Liver (tissue), 9 donors: ENCODE measurements around the gene TMEM43. TPM values are rescaled to one million over a fixed set of nuclear protein-coding genes. Genes with fewer than 3 reads are reported as not detected.

Experiments
- DNase-seq: peaks from one replicate; pipeline ENCODE4 v3.0.0-alpha.2; 2017; ENCODE audit warnings: low spot score
- H3K27ac ChIP-seq, 2 donors: one replicate each; pipeline ENCODE4 v1.7.0; 2013; ENCODE audit warnings: inconsistent platforms in 2 of 2, low read length in 2 of 2, control low read depth in 1 of 2, low read depth in 1 of 2, mild to moderate bottlenecking in 1 of 2
- H3K27me3 ChIP-seq, 4 donors: one replicate each; pipeline versions ENCODE4 v1.6.1 to v1.7.0; 2013; ENCODE audit warnings: low read length in 3 of 4, inconsistent platforms in 1 of 4, mild to moderate bottlenecking in 1 of 4, moderate library complexity in 1 of 4; ENCODE audit not compliant: control insufficient read depth in 4 of 4, insufficient read depth in 4 of 4
- H3K36me3 ChIP-seq, 4 donors: one replicate each; pipeline versions ENCODE4 v1.6.1 to v1.7.0; 2013; ENCODE audit warnings: low read length in 3 of 4, mild to moderate bottlenecking in 3 of 4, low read depth in 1 of 4, moderate library complexity in 1 of 4; ENCODE audit not compliant: control insufficient read depth in 4 of 4, insufficient read depth in 3 of 4
- H3K4me1 ChIP-seq, 4 donors: one replicate each; pipeline versions ENCODE4 v1.6.1 to v1.7.0; 2013; ENCODE audit warnings: low read length in 3 of 4, mild to moderate bottlenecking in 3 of 4, moderate library complexity in 1 of 4; ENCODE audit not compliant: control insufficient read depth in 4 of 4, insufficient read depth in 4 of 4
- H3K4me3 ChIP-seq, 3 donors: one replicate each; pipeline versions ENCODE4 v1.6.1 to v1.7.0; 2013; ENCODE audit warnings: low read length in 3 of 3, control low read depth in 1 of 3, low read depth in 1 of 3, mild to moderate bottlenecking in 1 of 3
- H3K9ac ChIP-seq, 2 donors: one replicate each; pipeline ENCODE4 v1.7.0; 2013; ENCODE audit warnings: low read length in 2 of 2, mild to moderate bottlenecking in 2 of 2, moderate library complexity in 2 of 2, control low read depth in 1 of 2, low read depth in 1 of 2
- H3K9me3 ChIP-seq, 4 donors: one replicate each; pipeline versions ENCODE4 v1.6.1 to v1.7.0; 2013; ENCODE audit warnings: low read length in 3 of 4; ENCODE audit not compliant: control insufficient read depth in 4 of 4
- CTCF ChIP-seq: fragments of 150-350 bp; IDR thresholded peaks from 2 replicates; pipeline ENCODE4 v1.5.1; 2017; ENCODE audit warnings: improper control_type of control experiment, low read depth, low read length; ENCODE audit not compliant: missing input control
- EGR1 ChIP-seq, 2 donors: IDR thresholded peaks; 2 replicates each; pipeline ENCODE4 v1.6.1; 2016 to 2018; ENCODE audit warnings: antibody characterized with exemption in 2 of 2, low read depth in 2 of 2
- FOXA1 ChIP-seq: IDR thresholded peaks from 2 replicates; pipeline ENCODE4 v1.6.1; 2016; ENCODE audit warnings: antibody characterized with exemption
- FOXA2 ChIP-seq: IDR thresholded peaks from 2 replicates; pipeline ENCODE4 v1.6.1; 2016; ENCODE audit warnings: antibody characterized with exemption
- GABPA ChIP-seq, 2 donors: IDR thresholded peaks in 1 of 2; conservative IDR thresholded peaks in 1 of 2; 2 replicates each; pipeline ENCODE4 v1.6.1; 2016; ENCODE audit warnings: antibody characterized with exemption in 2 of 2, mild to moderate bottlenecking in 1 of 2, moderate library complexity in 1 of 2
- HNF4A ChIP-seq, 2 donors: conservative IDR thresholded peaks; 2 replicates each; pipeline ENCODE4 v1.6.1; 2016; ENCODE audit warnings: antibody characterized with exemption in 2 of 2, mild to moderate bottlenecking in 2 of 2
- HNF4G ChIP-seq: IDR thresholded peaks from 2 replicates; pipeline ENCODE4 v1.6.1; 2016; ENCODE audit warnings: antibody characterized with exemption
- JUND ChIP-seq, 2 donors: IDR thresholded peaks; 2 replicates each; pipeline ENCODE4 v1.6.1; 2016; ENCODE audit warnings: antibody characterized with exemption in 2 of 2
- MAX ChIP-seq: IDR thresholded peaks from 2 replicates; pipeline ENCODE4 v1.6.1; 2016; ENCODE audit warnings: antibody characterized with exemption
- NR2F2 ChIP-seq: IDR thresholded peaks from 2 replicates; pipeline ENCODE4 v1.6.1; 2016; ENCODE audit warnings: antibody characterized with exemption
- RAD21 ChIP-seq, 2 donors: IDR thresholded peaks; 2 replicates each; pipeline ENCODE4 v1.6.1; 2016; ENCODE audit warnings: antibody characterized with exemption in 2 of 2, mild to moderate bottlenecking in 2 of 2
- REST ChIP-seq: IDR thresholded peaks from 2 replicates; pipeline ENCODE4 v1.6.1; 2016; ENCODE audit warnings: antibody characterized with exemption, mild to moderate bottlenecking
- RXRA ChIP-seq, 2 donors: IDR thresholded peaks; 2 replicates each; pipeline ENCODE4 v1.6.1; 2017 to 2018; ENCODE audit warnings: antibody characterized with exemption in 2 of 2, mild to moderate bottlenecking in 1 of 2
- TAF1 ChIP-seq: conservative IDR thresholded peaks from 2 replicates; pipeline ENCODE4 v1.6.1; 2016; ENCODE audit warnings: antibody characterized with exemption, mild to moderate bottlenecking
- YY1 ChIP-seq: IDR thresholded peaks from 2 replicates; pipeline ENCODE4 v1.6.1; 2016; ENCODE audit warnings: antibody characterized with exemption, mild to moderate bottlenecking
- ZBTB33 ChIP-seq: IDR thresholded peaks from 2 replicates; pipeline ENCODE4 v1.6.1; 2016; ENCODE audit warnings: antibody characterized with exemption
- WGBS: extraction: QIAGEN DNeasy Blood & Tissue Kit; methylation state at CpG from one replicate; pipeline ENCODE4 v1.1.7; 2013; 5-methylcytosine and 5-hydroxymethylcytosine counted together
- polyA plus RNA-seq, 2 donors: library from polyadenylated mRNA; stranded (reverse) in 1 of 2; unstranded in 1 of 2; fragments of 200-250 nt in 1 of 2; fragments of >200 nt in 1 of 2; fragmentation: Nextera tagmentation in 1 of 2; extraction: Ambion mirVana in 1 of 2; gene quantifications; one replicate each; pipeline versions ENCODE4 v1.2.1 to v1.2.3, GENCODE V29; 2013 to 2015
- total RNA-seq, 2 donors: library from RNA; depleted of rRNA; stranded (reverse); fragments of >200 nt; gene quantifications; one replicate each; pipeline ENCODE4 v1.2.3, GENCODE V29; 2014
- donor health status: healthy.
- donor health status: healthy.
- donor health status: healthy.
- donor health status: healthy.
- donor health status: healthy.

Gene TMEM43
- total and polyA plus RNA-seq, 4 donors = 7.4 to 15.1 (median 13.5) TPM

- H3K9ac ChIP-seq = no peak overlapping the region
- H3K27ac ChIP-seq = peak overlapping the region; percentile 60 to 72
- no peak for DNase-seq
- WGBS = 46% methylated on average over 19 of the region's 19 CpGs
- H3K4me3 ChIP-seq = no peak overlapping the region
- no peaks in the 10 kb centered on the region for H3K27me3 ChIP-seq
- no peaks in the 10 kb centered on the region for H3K9me3 ChIP-seq
- TF ChIP-seq RXRA (IDR thresholded peaks at IDR 0.05) (peak; percentile 11 to 67), MAX (peak; percentile 16), HNF4A (conservative IDR thresholded peaks at IDR 0.05) (peak; percentile 48 to 73), GABPA (IDR thresholded peaks at IDR 0.05 in 1 of 2, conservative IDR thresholded peaks at IDR 0.05 in 1 of 2) (peak in 1 of 2 donors; percentile 34), FOXA2 (no peak)
- peaks cover 22 to 88% (median 75%) of the 10 kb centered on the region in 4 donors for H3K4me1 ChIP-seq
- peaks cover 3 to 13% (median 10%) of the 10 kb centered on the region in 4 donors for H3K36me3 ChIP-seq
Measured at GRCh38 chr3:14141602-14142341, 16.9 kb downstream of the TMEM43 start.

- WGBS = 86% methylated on average over 8 of the region's 8 CpGs
- Histone ChIP-seq H3K4me3 (no peak overlapping the region), H3K27me3 (no peaks in the 10 kb centered on the region), H3K4me1 (peaks cover 19 to 79% (median 66%) of the 10 kb centered on the region in 4 donors), H3K27ac (peak overlapping the region; percentile 1 to 5), H3K36me3 (peaks cover 3 to 18% (median 16%) of the 10 kb centered on the region in 4 donors), H3K9ac (no peak overlapping the region), H3K9me3 (no peaks in the 10 kb centered on the region)
- TF ChIP-seq RAD21 (IDR thresholded peaks at IDR 0.05) (no peak), FOXA1 (no peak), ZBTB33 (no peak), YY1 (no peak), REST (no peak), EGR1 (IDR thresholded peaks at IDR 0.05; ENCODE audit: low read depth in 2 of 2) (no peak), HNF4A (conservative IDR thresholded peaks at IDR 0.05) (no peak), GABPA (IDR thresholded peaks at IDR 0.05 in 1 of 2, conservative IDR thresholded peaks at IDR 0.05 in 1 of 2) (no peak), HNF4G (no peak), NR2F2 (no peak), MAX (no peak), CTCF (no peak), RXRA (IDR thresholded peaks at IDR 0.05) (no peak), FOXA2 (no peak), JUND (IDR thresholded peaks at IDR 0.05) (no peak), TAF1 (no peak)
- DNase-seq = no peak
Measured at GRCh38 chr3:14142567-14143270, 17.9 kb downstream of the TMEM43 start.
